ENCODE data around the gene PDE2A. TPM values are rescaled to one million over a fixed set of nuclear protein-coding genes. Genes with fewer than 3 reads are reported as not detected.

PDE2A gene
- total RNA-seq, 1 experiment from 2014 or later: 3.7 TPM

GRCh38 chr11:72604256-72604655 is 70.0 kb downstream of the PDE2A start:
- no peak overlapping the region for H3K4me3 Mint-ChIP-seq
- no peak for DNase-seq (ENCODE audit: low spot score)
- peaks cover 13% of the 10 kb centered on the region for H3K4me1 Mint-ChIP-seq
- H3K36me3 Mint-ChIP-seq: no peaks in the 10 kb centered on the region
- CTCF ChIA-PET: interaction anchor here (1.2 to 7.8 kb wide), 3 partner anchors 15 to 80 kb away, joined by 3 to 149 read pairs (median 12); no protein-coding TSS in a partner anchor
- POLR2A ChIA-PET: no interaction called here
- H3K9me3 Mint-ChIP-seq: no peaks in the 10 kb centered on the region
- TF ChIP-seq MYBL2 (CRISPR knock-in tag; IDR thresholded peaks at IDR 0.05): no peak
- TF ChIP-seq MAX (CRISPR knock-in tag; IDR thresholded peaks at IDR 0.05): no peak
- TF ChIP-seq CREB1 (CRISPR knock-in tag; IDR thresholded peaks at IDR 0.05): no peak
- TF ChIP-seq FOXJ3 (CRISPR knock-in tag; IDR thresholded peaks at IDR 0.05; ENCODE audit: borderline replicate concordance): no peak
- TF ChIP-seq GABPB1 (CRISPR knock-in tag; IDR thresholded peaks at IDR 0.05): no peak
- no peak for TF ChIP-seq NFYB (CRISPR knock-in tag; conservative IDR thresholded peaks at IDR 0.05; ENCODE audit: low read depth)
- TF ChIP-seq SMAD4 (CRISPR knock-in tag; IDR thresholded peaks at IDR 0.05): no peak
- TF ChIP-seq KAT7 (CRISPR knock-in tag; IDR thresholded peaks at IDR 0.05; ENCODE audit: borderline replicate concordance): no peak
- TF ChIP-seq SMAD3 (CRISPR knock-in tag; IDR thresholded peaks at IDR 0.05; ENCODE audit: borderline replicate concordance): no peak
- TF ChIP-seq ATF6 (CRISPR knock-in tag; IDR thresholded peaks at IDR 0.05): no peak
- TF ChIP-seq HMGXB4 (CRISPR knock-in tag; IDR thresholded peaks at IDR 0.05): no peak
- TF ChIP-seq TEAD1 (CRISPR knock-in tag; IDR thresholded peaks at IDR 0.05): no peak
- no peak for TF ChIP-seq ATF2 (CRISPR knock-in tag; IDR thresholded peaks at IDR 0.05; ENCODE audit: borderline replicate concordance, low read depth)
- TF ChIP-seq ZNF396 (CRISPR knock-in tag; IDR thresholded peaks at IDR 0.05; ENCODE audit: borderline replicate concordance): no peak
- no peak overlapping the region for H3K27ac Mint-ChIP-seq
- no peaks in the 10 kb centered on the region; the same call in 1 of the 2 replicates for H3K27me3 Mint-ChIP-seq (ENCODE audit: low read depth)
- no peak for ATAC-seq

GRCh38 chr11:72602250-72602904 is 71.8 kb downstream of the PDE2A start:
- DNase-seq (ENCODE audit: low spot score): no peak
- POLR2A ChIA-PET: no interaction called here
- no peak for TF ChIP-seq ZNF121 (CRISPR knock-in tag; IDR thresholded peaks at IDR 0.05)
- TF ChIP-seq ZSCAN18 (CRISPR knock-in tag; IDR thresholded peaks at IDR 0.05): no peak
- TF ChIP-seq FOXP4 (CRISPR knock-in tag; IDR thresholded peaks at IDR 0.05): no peak
- TF ChIP-seq CREB1 (CRISPR knock-in tag; IDR thresholded peaks at IDR 0.05): no peak
- TF ChIP-seq SMAD3 (CRISPR knock-in tag; IDR thresholded peaks at IDR 0.05; ENCODE audit: borderline replicate concordance): no peak
- no peak for TF ChIP-seq IRF2 (CRISPR knock-in tag; IDR thresholded peaks at IDR 0.05; ENCODE audit: borderline replicate concordance, low read depth)
- no peak for TF ChIP-seq KAT7 (CRISPR knock-in tag; IDR thresholded peaks at IDR 0.05; ENCODE audit: borderline replicate concordance)
- TF ChIP-seq PRRX2 (CRISPR knock-in tag; IDR thresholded peaks at IDR 0.05): no peak
- TF ChIP-seq ZNF138 (CRISPR knock-in tag; conservative IDR thresholded peaks at IDR 0.05): no peak
- TF ChIP-seq ZNF512 (CRISPR knock-in tag; IDR thresholded peaks at IDR 0.05; ENCODE audit: borderline replicate concordance): no peak
- TF ChIP-seq TEAD4 (CRISPR knock-in tag; IDR thresholded peaks at IDR 0.05): no peak
- no peak for TF ChIP-seq TCF7 (CRISPR knock-in tag; IDR thresholded peaks at IDR 0.05; ENCODE audit: low read depth)
- TF ChIP-seq TEAD1 (CRISPR knock-in tag; IDR thresholded peaks at IDR 0.05): no peak
- no peak for TF ChIP-seq SMAD4 (CRISPR knock-in tag; IDR thresholded peaks at IDR 0.05)
- no peak for TF ChIP-seq ZNF232 (CRISPR knock-in tag; IDR thresholded peaks at IDR 0.05)

More at GRCh38 chr11:72602250-72602904, 71.8 kb downstream of the PDE2A start:
- peaks cover 16% of the 10 kb centered on the region for H3K4me1 Mint-ChIP-seq
- H3K9me3 Mint-ChIP-seq: no peaks in the 10 kb centered on the region
- ATAC-seq: no peak
- H3K4me3 Mint-ChIP-seq: no peak overlapping the region
- no peaks in the 10 kb centered on the region for H3K36me3 Mint-ChIP-seq
- peaks cover 6% of the 10 kb centered on the region; the same call in 1 of the 2 replicates for H3K27me3 Mint-ChIP-seq (ENCODE audit: low read depth)
- CTCF ChIA-PET: interaction anchor here (1.3 to 7.8 kb wide), 5 partner anchors 13 to 131 kb away, joined by 4 to 149 read pairs (median 6); no protein-coding TSS in a partner anchor
- no peak overlapping the region for H3K27ac Mint-ChIP-seq

Measured in WTC11 (cell line).